HL-60 (cell line): Measurements from ENCODE around the gene MFSD1.

Source experiments
- DNase-seq, 2 experiments: peaks; one replicate each; pipeline ENCODE4 v3.0.0-alpha.2; 2010 to 2020; ENCODE audit warnings: low read depth in 1 of 2, low spot score in 1 of 2
- H3K27ac ChIP-seq: fragments of 250-450 bp; sonication (Bioruptor Pico); replicated peaks from 2 replicates; pipeline ENCODE4 v1.5.1; 2020; ENCODE audit warnings: mild to moderate bottlenecking, moderate library complexity
- H3K27me3 ChIP-seq: fragments of 250-450 bp; sonication (Bioruptor Pico); 2 replicates; pipeline ENCODE4 v1.5.1; 2021; ENCODE audit warnings: mild to moderate bottlenecking, moderate library complexity; ENCODE audit not compliant: insufficient read depth, poor library complexity, severe bottlenecking
- H3K4me3 ChIP-seq: replicated peaks from 2 replicates; pipeline ENCODE4 v1.5.1; 2011; ENCODE audit warnings: mild to moderate bottlenecking, control low read depth, low read length; ENCODE audit not compliant: insufficient read depth
- CTCF ChIP-seq: IDR thresholded peaks from one replicate; pipeline ENCODE4 v1.5.1; 2011; ENCODE audit warnings: low read length, control low read depth, inconsistent platforms; ENCODE audit not compliant: insufficient read depth
- GABPA ChIP-seq: IDR thresholded peaks from 2 replicates; pipeline ENCODE4 v1.6.1; 2012; ENCODE audit warnings: low read depth
- POLR2AphosphoS5 ChIP-seq: IDR thresholded peaks from 2 replicates; pipeline ENCODE4 v1.6.1; 2012; ENCODE audit warnings: low read depth
- SPI1 ChIP-seq: IDR thresholded peaks from 2 replicates; pipeline ENCODE4 v1.6.1; 2012; ENCODE audit warnings: low read depth, mild to moderate bottlenecking, borderline replicate concordance
- TF ChIP-seq, protein P1 (sequence below): IDR thresholded peaks from 2 replicates; pipeline ENCODE4 v1.6.1; 2012; ENCODE audit warnings: low read depth; ENCODE audit not compliant: insufficient replicate concordance

The MFSD1 gene

DNA sequence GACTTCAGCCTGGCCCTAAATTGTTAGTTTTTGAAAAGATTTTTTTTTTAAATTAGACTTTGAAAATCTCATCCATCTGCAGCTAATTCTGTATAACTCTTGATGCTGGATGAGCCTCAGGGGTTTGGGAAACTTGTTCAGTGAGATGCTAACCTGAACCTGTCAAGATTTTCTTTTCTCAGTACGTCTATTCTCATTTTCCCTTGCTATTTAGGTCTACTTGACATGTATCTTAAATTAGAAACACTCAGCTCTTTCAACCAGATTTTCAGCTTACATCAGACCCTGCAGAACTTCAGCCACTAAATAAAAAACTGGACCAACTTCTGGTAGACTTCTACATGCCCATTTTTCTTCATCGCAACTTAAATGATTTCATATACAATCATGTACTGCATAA, 61.4 kb downstream of the MFSD1 start:
- TF ChIP-seq POLR2AphosphoS5 (no peak), GABPA (no peak), SPI1 (no peak), CTCF (no peak)
- TF ChIP-seq, protein P1, sequence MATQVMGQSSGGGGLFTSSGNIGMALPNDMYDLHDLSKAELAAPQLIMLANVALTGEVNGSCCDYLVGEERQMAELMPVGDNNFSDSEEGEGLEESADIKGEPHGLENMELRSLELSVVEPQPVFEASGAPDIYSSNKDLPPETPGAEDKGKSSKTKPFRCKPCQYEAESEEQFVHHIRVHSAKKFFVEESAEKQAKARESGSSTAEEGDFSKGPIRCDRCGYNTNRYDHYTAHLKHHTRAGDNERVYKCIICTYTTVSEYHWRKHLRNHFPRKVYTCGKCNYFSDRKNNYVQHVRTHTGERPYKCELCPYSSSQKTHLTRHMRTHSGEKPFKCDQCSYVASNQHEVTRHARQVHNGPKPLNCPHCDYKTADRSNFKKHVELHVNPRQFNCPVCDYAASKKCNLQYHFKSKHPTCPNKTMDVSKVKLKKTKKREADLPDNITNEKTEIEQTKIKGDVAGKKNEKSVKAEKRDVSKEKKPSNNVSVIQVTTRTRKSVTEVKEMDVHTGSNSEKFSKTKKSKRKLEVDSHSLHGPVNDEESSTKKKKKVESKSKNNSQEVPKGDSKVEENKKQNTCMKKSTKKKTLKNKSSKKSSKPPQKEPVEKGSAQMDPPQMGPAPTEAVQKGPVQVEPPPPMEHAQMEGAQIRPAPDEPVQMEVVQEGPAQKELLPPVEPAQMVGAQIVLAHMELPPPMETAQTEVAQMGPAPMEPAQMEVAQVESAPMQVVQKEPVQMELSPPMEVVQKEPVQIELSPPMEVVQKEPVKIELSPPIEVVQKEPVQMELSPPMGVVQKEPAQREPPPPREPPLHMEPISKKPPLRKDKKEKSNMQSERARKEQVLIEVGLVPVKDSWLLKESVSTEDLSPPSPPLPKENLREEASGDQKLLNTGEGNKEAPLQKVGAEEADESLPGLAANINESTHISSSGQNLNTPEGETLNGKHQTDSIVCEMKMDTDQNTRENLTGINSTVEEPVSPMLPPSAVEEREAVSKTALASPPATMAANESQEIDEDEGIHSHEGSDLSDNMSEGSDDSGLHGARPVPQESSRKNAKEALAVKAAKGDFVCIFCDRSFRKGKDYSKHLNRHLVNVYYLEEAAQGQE = no peak
- no peak overlapping the region for H3K4me3 ChIP-seq
- no peak for DNase-seq
- H3K27me3 ChIP-seq = no peaks in the 10 kb centered on the region
- H3K27ac ChIP-seq = no peak overlapping the region

DNA sequence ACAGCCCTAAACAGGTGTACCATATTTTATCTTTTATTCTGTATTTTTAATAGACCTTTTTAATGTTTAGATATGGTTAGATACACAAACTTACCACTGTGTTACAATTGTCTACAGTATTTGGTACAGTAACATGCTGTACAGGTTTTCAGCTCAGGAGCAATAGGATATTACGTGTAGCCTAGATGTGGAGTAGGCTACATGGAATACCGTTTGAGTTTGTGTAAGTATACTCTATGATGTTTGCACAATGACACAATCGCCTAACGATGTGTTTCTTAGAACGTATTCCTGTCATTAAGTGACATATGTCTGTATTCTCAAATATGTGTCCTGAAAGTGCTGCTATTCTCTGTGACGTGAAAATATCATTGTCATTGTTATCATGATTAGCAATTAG, 62.6 kb downstream of the MFSD1 start:
- no peak for DNase-seq
- TF ChIP-seq, protein P1 = no peak
- TF ChIP-seq SPI1 (no peak), CTCF (no peak), POLR2AphosphoS5 (no peak), GABPA (no peak)
- H3K27me3 ChIP-seq = no peaks in the 10 kb centered on the region
- no peak overlapping the region for H3K27ac ChIP-seq
- no peak overlapping the region for H3K4me3 ChIP-seq

GRCh38 chr3:158875700-158876099, 73.8 kb downstream of the MFSD1 start:
- Histone ChIP-seq H3K4me3 (no peak overlapping the region), H3K27ac (no peak overlapping the region), H3K27me3 (no peaks in the 10 kb centered on the region)
- no peak for DNase-seq
- TF ChIP-seq GABPA (no peak), SPI1 (no peak), CTCF (no peak), POLR2AphosphoS5 (no peak)
- TF ChIP-seq, protein P1 = no peak
